PC-3 (cell line): ENCODE results near the gene AKR1C2.

Experiments
- CTCF ChIP-seq: fragments of 300-600 bp; sonication (generic); conservative IDR thresholded peaks from 2 replicates; pipeline ENCODE4 v1.5.1; 2017; ENCODE audit warnings: antibody characterized with exemption, low read depth, mild to moderate bottlenecking, low read length
- EZH2 ChIP-seq: fragments of 300-600 bp; sonication (generic); IDR thresholded peaks from one replicate; pipeline ENCODE4 v1.6.1; 2017; ENCODE audit warnings: antibody characterized with exemption, mild to moderate bottlenecking, low read length; ENCODE audit not compliant: unreplicated experiment
- EZH2phosphoT487 ChIP-seq: fragments of 300-600 bp; sonication (generic); IDR thresholded peaks from 2 replicates; pipeline ENCODE4 v1.6.1; 2018; ENCODE audit warnings: mild to moderate bottlenecking, antibody characterized with exemption, low read length, borderline replicate concordance

DNA sequence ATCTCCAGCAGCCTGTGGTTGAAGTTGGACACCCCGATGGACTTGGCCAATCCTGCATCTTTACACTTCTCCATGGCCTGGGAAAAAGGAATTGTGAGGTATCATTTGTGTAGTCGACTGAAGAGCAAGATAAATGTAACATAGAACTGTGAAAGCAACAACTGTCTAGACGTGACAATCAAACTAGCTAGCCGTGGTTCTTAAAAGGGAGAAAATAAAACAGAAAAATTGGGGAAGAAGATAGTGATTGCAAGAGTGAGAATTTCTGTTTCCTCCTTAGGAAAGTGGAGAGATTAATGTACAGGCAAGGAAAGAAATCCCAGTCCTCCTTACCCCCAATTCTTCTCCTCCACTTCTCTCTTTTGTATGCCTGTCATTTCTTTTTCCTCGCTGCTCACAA is 5.0 kb downstream of the AKR1C2 start:
- TF ChIP-seq CTCF: no peak
- no peak for TF ChIP-seq EZH2
- no peak for TF ChIP-seq EZH2phosphoT487
